SK-N-SH (cell line): ENCODE measurements around the gene TOMM20. TPM values are rescaled to one million over a fixed set of nuclear protein-coding genes. Genes with fewer than 3 reads are reported as not detected.

Experiments
- CTCF ChIA-PET: fragments of 300-600, 350-600 bp; formaldehyde crosslinking; extraction: SDS; loops from one replicate; lab custom pipeline; 2021; lab: Yijun Ruan, JAX
- POLR2A ChIA-PET: fragments of 350-600 bp; sonication (Branson Sonifier 250); formaldehyde crosslinking; extraction: SDS; loops from one replicate; lab custom pipeline; 2020; ENCODE audit warnings: antibody characterized with exemption, inconsistent platforms; lab: Yijun Ruan, JAX
- DNase-seq: peaks from one replicate; pipeline ENCODE4 v3.0.0; 2012
- H2AFZ ChIP-seq: fragments of 200-600 bp; sonication (generic); 2 replicates; pipeline ENCODE4 v1.8.1; 2016; ENCODE audit warnings: antibody characterized with exemption, mild to moderate bottlenecking, low read depth
- H3F3A ChIP-seq: fragments of 200-600 bp; sonication (generic); replicated peaks from 2 replicates; pipeline ENCODE3; 2016; ENCODE audit warnings: antibody characterized with exemption, mild to moderate bottlenecking; ENCODE audit not compliant: insufficient read depth
- H3K27ac ChIP-seq, 2 experiments: fragments of 200-500 bp in 1 of 2; fragments of 200-600 bp in 1 of 2; sonication (Bioruptor generic) in 1 of 2; sonication (generic), shearing (Covaris generic) in 1 of 2; 2 replicates each; pipeline versions ENCODE4 v1.5.1 to v1.6.1; 2014 to 2016; ENCODE audit warnings: low read depth in 2 of 2, inconsistent platforms in 1 of 2, low read length in 1 of 2, mild to moderate bottlenecking in 1 of 2, mixed read lengths in 1 of 2
- H3K27me3 ChIP-seq: fragments of 200-600 bp; sonication (generic), shearing (Covaris generic); 2 replicates; pipeline ENCODE4 v1.6.1; 2016; ENCODE audit warnings: mixed run types; ENCODE audit not compliant: insufficient read depth
- H3K36me3 ChIP-seq, 2 experiments: fragments of 200-500 bp in 1 of 2; fragments of 200-600 bp in 1 of 2; sonication (Bioruptor generic) in 1 of 2; sonication (generic) in 1 of 2; replicated peaks in 1 of 2; 2 replicates each; pipeline versions ENCODE3 to v1.5.1; 2014 to 2016; ENCODE audit warnings: low read length in 1 of 2, mild to moderate bottlenecking in 1 of 2; ENCODE audit not compliant: insufficient read depth in 2 of 2, control insufficient read depth in 1 of 2
- H3K4me1 ChIP-seq, 2 experiments: fragments of 200-500 bp in 1 of 2; fragments of 200-600 bp in 1 of 2; sonication (Bioruptor generic) in 1 of 2; sonication (generic), shearing (Covaris generic) in 1 of 2; 2 replicates each; pipeline versions ENCODE4 v1.5.1 to v1.6.1; 2014 to 2016; ENCODE audit warnings: low read depth in 1 of 2, low read length in 1 of 2, mixed run types in 1 of 2; ENCODE audit not compliant: insufficient read depth in 2 of 2, control insufficient read depth in 1 of 2
- H3K4me2 ChIP-seq: fragments of 200-600 bp; sonication (generic), shearing (Covaris generic); 2 replicates; pipeline ENCODE4 v1.6.1; 2017; ENCODE audit warnings: mixed run types
- H3K4me3 ChIP-seq, 2 experiments: fragments of 200-500 bp in 1 of 2; fragments of 200-600 bp in 1 of 2; sonication (Bioruptor generic) in 1 of 2; sonication (generic), shearing (Covaris generic) in 1 of 2; 2 replicates each; pipeline versions ENCODE4 v1.5.1 to v1.8.1; 2014 to 2016; ENCODE audit warnings: low read depth in 2 of 2, inconsistent platforms in 1 of 2, low read length in 1 of 2, mild to moderate bottlenecking in 1 of 2, mixed read lengths in 1 of 2, moderate library complexity in 1 of 2
- H3K79me2 ChIP-seq: fragments of 200-600 bp; sonication (generic); 2 replicates; pipeline ENCODE4 v1.8.1; 2017; ENCODE audit warnings: mild to moderate bottlenecking; ENCODE audit not compliant: insufficient read depth
- H3K9ac ChIP-seq: fragments of 200-600 bp; sonication (generic); 2 replicates; pipeline ENCODE4 v1.6.1; 2017; ENCODE audit warnings: mixed run types
- H3K9me2 ChIP-seq: fragments of 200-600 bp; sonication (generic); 2 replicates; pipeline ENCODE4 v1.6.1; 2017; ENCODE audit warnings: mixed run types
- H3K9me3 ChIP-seq: fragments of 200-600 bp; sonication (generic); 2 replicates; pipeline ENCODE4 v1.6.1; 2017; ENCODE audit warnings: mixed run types, mild to moderate bottlenecking, moderate library complexity
- H4K20me1 ChIP-seq: fragments of 200-600 bp; sonication (generic); 2 replicates; pipeline ENCODE4 v1.6.1; 2017; ENCODE audit warnings: mild to moderate bottlenecking, mixed run types; ENCODE audit not compliant: insufficient read depth
- ELF1 ChIP-seq: IDR thresholded peaks from 2 replicates; pipeline ENCODE4 v1.4.0; 2012
- EP300 ChIP-seq, 2 experiments: IDR thresholded peaks; 2 replicates each; pipeline versions ENCODE4 v1.4.0 to v1.6.1; 2012; ENCODE audit warnings: borderline replicate concordance in 1 of 2, low read depth in 1 of 2, low read length in 1 of 2
- EZH2phosphoT487 ChIP-seq: fragments of 200-600 bp; sonication (generic); IDR thresholded peaks from 2 replicates; pipeline ENCODE4 v1.6.1; 2017; ENCODE audit warnings: low read depth, mixed run types, mild to moderate bottlenecking, antibody characterized with exemption, moderate library complexity, borderline replicate concordance
- FOSL2 ChIP-seq: IDR thresholded peaks from 2 replicates; pipeline ENCODE4 v1.4.0; 2012; ENCODE audit warnings: low read depth, mild to moderate bottlenecking, moderate library complexity, borderline replicate concordance
- GATA2 ChIP-seq: sonication (generic); formaldehyde crosslinking; IDR thresholded peaks from 2 replicates; pipeline ENCODE4 v1.5.0; 2020; ENCODE audit warnings: mild to moderate bottlenecking, missing genetic modification reagents
- MAX ChIP-seq: IDR thresholded peaks from 2 replicates; pipeline ENCODE4 v1.4.0; 2012; ENCODE audit warnings: low read depth
- NFIC ChIP-seq: IDR thresholded peaks from 2 replicates; pipeline ENCODE4 v1.4.0; 2012; ENCODE audit warnings: borderline replicate concordance
- PBX3 ChIP-seq: IDR thresholded peaks from 2 replicates; pipeline ENCODE4; 2012
- POLR2AphosphoS5 ChIP-seq: IDR thresholded peaks from 2 replicates; pipeline ENCODE4 v1.6.1; 2012; ENCODE audit warnings: low read depth, low read length
- RFX5 ChIP-seq: IDR thresholded peaks from 2 replicates; pipeline ENCODE4 v1.6.1; 2012; ENCODE audit warnings: mild to moderate bottlenecking, improper control_type of control experiment, low read length
- SMC3 ChIP-seq: IDR thresholded peaks from 2 replicates; pipeline ENCODE4 v1.6.1; 2012; ENCODE audit warnings: low read depth, low read length, improper control_type of control experiment
- TAF1 ChIP-seq: IDR thresholded peaks from 2 replicates; pipeline ENCODE4 v1.6.1; 2012; ENCODE audit warnings: low read depth, mild to moderate bottlenecking, low read length, moderate library complexity, borderline replicate concordance
- TCF12 ChIP-seq: IDR thresholded peaks from 2 replicates; pipeline ENCODE4 v1.4.0; 2012
- TEAD4 ChIP-seq: IDR thresholded peaks from 2 replicates; pipeline ENCODE4 v1.4.0; 2012; ENCODE audit warnings: mild to moderate bottlenecking, borderline replicate concordance; ENCODE audit not compliant: insufficient read depth
- USF1 ChIP-seq: IDR thresholded peaks from 2 replicates; pipeline ENCODE4 v1.4.0; 2012; ENCODE audit warnings: low read depth, borderline replicate concordance
- USF2 ChIP-seq: fragments of 150-350 bp; IDR thresholded peaks from 2 replicates; pipeline ENCODE4 v1.6.1; 2017; ENCODE audit warnings: antibody characterized with exemption, low read length, low read depth, borderline replicate concordance
- WGBS: methylation state at CpG from one replicate; pipeline ENCODE4 v1.1.6; 2017; ENCODE audit warnings: low lambda C conversion rate; 5-methylcytosine and 5-hydroxymethylcytosine counted together
- polyA plus RNA-seq, 3 experiments: library from polyadenylated mRNA; depleted of rRNA; stranded (reverse); fragments of >200 nt; gene quantifications; 2 replicates each; pipeline ENCODE4 v1.2.3, GENCODE V29; 2012

TOMM20 gene
- polyA plus RNA-seq, 1 of the 3 experiments (the other 2 are of a cell fraction): 86.2 TPM

- no peak for TF ChIP-seq USF2
Observed at GRCh38 chr1:235075777-235076308, 52.8 kb downstream of the TOMM20 start (continued).

GRCh38 chr1:235075048-235075776 lies 53.4 kb downstream of the TOMM20 start:
- H3K36me3 ChIP-seq: no peaks in the 10 kb centered on the region
- no peaks in the 10 kb centered on the region for H4K20me1 ChIP-seq
- H2AFZ ChIP-seq: peak overlapping the region; percentile 4; the same call in 1 of the 2 replicates
- peaks cover 41% of the 10 kb centered on the region for H3F3A ChIP-seq
- no peaks in the 10 kb centered on the region for H3K9me2 ChIP-seq
- DNase-seq: no peak
- H3K4me3 ChIP-seq: no peak overlapping the region
- no peaks in the 10 kb centered on the region for H3K79me2 ChIP-seq
- H3K9ac ChIP-seq: peak overlapping the region; percentile 68
- WGBS: 65% methylated on average over 23 of the region's 25 CpGs
- no peaks in the 10 kb centered on the region for H3K9me3 ChIP-seq
- no peaks in the 10 kb centered on the region for H3K27me3 ChIP-seq
- POLR2A ChIA-PET: no interaction called here
- H3K4me1 ChIP-seq: peaks cover 29 to 32% of the 10 kb centered on the region in 2 experiments; a peak in 3 of 4 replicates
- H3K27ac ChIP-seq: peak overlapping the region; percentile 89 to 95
- CTCF ChIA-PET: interaction anchor here (1.1 kb wide), 1 partner anchor 9 kb away, joined by 3 read pairs; no protein-coding TSS in a partner anchor
- TF ChIP-seq PBX3: peak; percentile 30; the same call in 1 of the 2 replicates
- TF ChIP-seq SMC3: no peak
- TF ChIP-seq TEAD4: no peak
- TF ChIP-seq EP300 (IDR thresholded peaks at IDR 0.05; ENCODE audit: borderline replicate concordance in 1 of 2, low read depth in 1 of 2, low read length in 1 of 2): peak in 1 of 2 experiments; percentile 69; a peak in 1 of 4 replicates
- peak; percentile 68 for TF ChIP-seq TCF12
- TF ChIP-seq FOSL2: peak; percentile 53; the same call in 1 of the 2 replicates
- TF ChIP-seq RFX5: no peak
- peak overlapping the region; percentile 44 for H3K4me2 ChIP-seq

GRCh38 chr1:235074523-235075047 lies 54.1 kb downstream of the TOMM20 start:
- peak overlapping the region; percentile 4; the same call in 1 of the 2 replicates for H2AFZ ChIP-seq
- peak; percentile 41 for DNase-seq
- H3K79me2 ChIP-seq: no peaks in the 10 kb centered on the region
- H3K36me3 ChIP-seq: no peaks in the 10 kb centered on the region
- H3K27ac ChIP-seq: peak overlapping the region; percentile 89 to 95
- CTCF ChIA-PET: interaction anchor here (1.8 kb wide), 1 partner anchor 9 kb away, joined by 13 read pairs; no protein-coding TSS in a partner anchor
- H3K9me3 ChIP-seq: no peaks in the 10 kb centered on the region
- H3K9me2 ChIP-seq: no peaks in the 10 kb centered on the region
- POLR2A ChIA-PET: no interaction called here
- H3K4me2 ChIP-seq: peak overlapping the region; percentile 36
- H3K4me3 ChIP-seq: no peak overlapping the region
- no peaks in the 10 kb centered on the region for H3K27me3 ChIP-seq
- H3K4me1 ChIP-seq: peaks cover 29 to 35% of the 10 kb centered on the region in 2 experiments; a peak in 3 of 4 replicates
- peaks cover 41% of the 10 kb centered on the region for H3F3A ChIP-seq
- WGBS: 20% methylated on average over 13 of the region's 14 CpGs
- peak overlapping the region; percentile 68 for H3K9ac ChIP-seq
- H4K20me1 ChIP-seq: no peaks in the 10 kb centered on the region
- no peak for TF ChIP-seq USF1
- TF ChIP-seq NFIC: peak; percentile 24; the same call in 1 of the 2 replicates
- no peak for TF ChIP-seq TAF1
- TF ChIP-seq MAX: peak; percentile 30; the same call in 1 of the 2 replicates
- no peak for TF ChIP-seq USF2
- no peak for TF ChIP-seq GATA2 (CRISPR knock-in tag)
- TF ChIP-seq PBX3: 0 out of 2 replicates have a peak, but pooled peaks have one; percentile 20
- no peak for TF ChIP-seq POLR2AphosphoS5
- peak; percentile 89 for TF ChIP-seq TCF12
- peak; percentile 71 for TF ChIP-seq FOSL2
- no peak for TF ChIP-seq EZH2phosphoT487
- TF ChIP-seq ELF1: no peak
